CD4-positive, alpha-beta T cell treated with Interleukin-15 for 1 hour (primary cell): Measurements from ENCODE around the gene SH3PXD2A.
"Not testable (repeated sequence)": the region's sequence is repeated elsewhere in the genome, so short reads cannot be mapped to it uniquely, and the experiment has no call there.

Experiments used
- DNase-seq: peaks from one replicate; pipeline ENCODE4 v3.0.0-alpha.2; 2020

The SH3PXD2A gene

DNA sequence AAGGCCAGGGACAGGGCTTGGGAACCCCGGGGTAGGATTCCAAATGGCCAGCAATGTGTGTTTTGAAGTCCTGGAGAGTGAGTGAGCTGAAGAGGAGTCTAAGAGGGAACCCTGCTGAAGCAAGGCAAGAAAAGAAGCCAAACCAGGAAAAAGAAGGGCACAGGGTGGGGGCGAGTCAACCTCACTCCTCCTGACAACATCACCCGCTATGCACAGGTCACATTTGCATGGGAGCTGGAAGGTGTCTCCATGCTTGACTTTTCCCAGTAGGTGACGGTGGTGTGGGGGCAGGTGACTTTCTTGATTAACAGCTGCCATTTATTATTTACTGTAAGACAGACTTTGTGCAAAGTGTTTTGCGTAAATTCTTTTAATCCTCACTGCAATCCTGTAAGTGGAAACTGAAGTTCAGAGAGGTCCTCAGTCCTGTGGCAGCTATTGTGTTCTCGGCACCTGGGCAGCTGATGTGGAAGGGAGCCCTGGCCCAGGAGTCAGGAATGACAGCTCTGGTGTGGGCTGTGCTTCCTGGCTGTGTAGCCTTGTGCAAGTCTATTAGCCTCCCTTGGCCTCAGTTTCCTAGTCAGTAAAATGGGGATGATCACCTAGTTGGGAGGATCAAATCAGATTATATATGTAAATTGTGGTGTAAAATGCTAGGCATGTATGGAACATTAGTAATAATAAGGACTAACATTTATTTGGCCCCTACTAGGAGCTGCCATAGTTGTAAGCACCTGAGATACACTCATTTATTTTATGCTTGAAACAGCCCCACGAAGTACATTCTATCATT lies 90.9 kb downstream of the SH3PXD2A start:
- DNase-seq, result no peak

DNA sequence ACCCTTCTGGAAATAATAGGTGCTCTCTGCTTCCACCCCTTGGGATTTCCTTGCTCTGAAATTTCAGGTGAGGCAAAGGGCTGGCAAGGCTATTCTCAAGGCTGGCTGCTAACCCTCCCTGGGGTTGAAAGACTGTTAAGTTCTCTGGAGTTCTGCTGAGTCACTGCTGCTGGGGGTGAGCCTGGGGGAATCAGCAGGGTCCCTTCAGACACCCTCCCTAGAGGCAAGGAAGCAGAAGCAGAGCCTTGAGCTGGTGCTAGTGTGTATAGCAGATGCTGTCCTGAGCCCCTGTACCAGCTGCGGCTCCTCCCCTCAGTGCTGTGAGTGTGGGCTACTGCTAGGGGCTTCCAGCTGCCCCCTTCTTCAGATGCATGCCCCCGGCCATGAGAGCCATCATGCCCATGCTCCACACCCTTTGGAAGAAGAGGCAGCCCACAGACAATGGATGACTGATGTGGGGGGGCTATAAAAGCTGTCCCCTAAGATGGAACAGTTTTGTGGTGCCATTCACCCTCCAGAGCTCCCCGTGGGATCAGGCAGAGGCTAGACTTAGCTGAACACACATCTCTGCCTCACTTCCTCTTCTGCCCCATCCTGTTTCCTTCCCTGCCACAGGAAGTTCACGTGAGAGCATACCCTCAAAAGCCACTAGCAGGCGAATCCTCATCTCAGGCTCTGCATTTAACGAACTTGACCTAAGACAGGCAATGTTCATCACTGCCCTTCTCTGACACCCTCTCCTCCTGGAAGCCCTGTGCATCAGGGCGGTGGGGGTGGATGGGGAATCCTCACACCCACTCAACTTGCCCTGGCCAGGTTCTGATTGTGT lies 91.8 kb downstream of the SH3PXD2A start:
- peak; percentile 26 for DNase-seq

DNA sequence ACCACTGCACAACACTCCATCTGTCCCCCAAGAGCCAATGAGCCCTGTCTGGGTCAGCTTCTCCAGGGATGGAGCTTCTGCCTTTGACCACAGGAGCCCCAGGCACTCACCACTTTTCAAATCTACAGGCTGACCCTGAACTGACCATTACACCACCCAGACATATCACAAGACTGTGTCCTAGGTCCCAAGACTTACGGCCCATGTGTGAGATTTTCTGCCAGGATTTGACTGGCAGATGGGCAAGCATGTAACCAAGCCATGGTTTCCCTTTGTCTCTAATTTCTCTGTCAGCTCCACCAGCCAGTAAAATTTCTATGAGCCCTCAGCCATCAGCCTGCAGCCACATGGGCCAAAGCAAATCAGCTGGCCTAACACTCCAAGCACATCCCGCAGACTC lies 92.5 kb downstream of the SH3PXD2A start:
- no peak for DNase-seq

DNA sequence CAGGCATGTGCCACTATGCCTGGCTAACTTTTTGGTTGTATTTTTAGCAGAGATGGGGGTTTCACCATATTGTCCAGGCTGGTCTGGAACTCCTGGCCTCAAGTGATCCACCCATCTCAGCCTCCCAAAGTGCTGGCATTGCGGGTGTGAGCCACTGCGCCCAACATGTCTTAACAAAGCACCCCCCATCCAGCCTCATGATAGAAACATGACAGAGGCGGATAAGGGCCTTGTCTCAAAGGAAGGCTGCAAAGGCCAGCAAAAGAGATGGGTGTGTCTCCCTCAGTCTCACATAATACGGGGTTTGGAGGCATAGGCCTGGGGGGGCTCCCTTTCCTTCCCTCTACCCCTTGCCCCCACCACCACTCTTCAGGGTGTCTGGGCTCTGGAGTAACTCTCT lies 93.2 kb downstream of the SH3PXD2A start:
- no peak for DNase-seq

DNA sequence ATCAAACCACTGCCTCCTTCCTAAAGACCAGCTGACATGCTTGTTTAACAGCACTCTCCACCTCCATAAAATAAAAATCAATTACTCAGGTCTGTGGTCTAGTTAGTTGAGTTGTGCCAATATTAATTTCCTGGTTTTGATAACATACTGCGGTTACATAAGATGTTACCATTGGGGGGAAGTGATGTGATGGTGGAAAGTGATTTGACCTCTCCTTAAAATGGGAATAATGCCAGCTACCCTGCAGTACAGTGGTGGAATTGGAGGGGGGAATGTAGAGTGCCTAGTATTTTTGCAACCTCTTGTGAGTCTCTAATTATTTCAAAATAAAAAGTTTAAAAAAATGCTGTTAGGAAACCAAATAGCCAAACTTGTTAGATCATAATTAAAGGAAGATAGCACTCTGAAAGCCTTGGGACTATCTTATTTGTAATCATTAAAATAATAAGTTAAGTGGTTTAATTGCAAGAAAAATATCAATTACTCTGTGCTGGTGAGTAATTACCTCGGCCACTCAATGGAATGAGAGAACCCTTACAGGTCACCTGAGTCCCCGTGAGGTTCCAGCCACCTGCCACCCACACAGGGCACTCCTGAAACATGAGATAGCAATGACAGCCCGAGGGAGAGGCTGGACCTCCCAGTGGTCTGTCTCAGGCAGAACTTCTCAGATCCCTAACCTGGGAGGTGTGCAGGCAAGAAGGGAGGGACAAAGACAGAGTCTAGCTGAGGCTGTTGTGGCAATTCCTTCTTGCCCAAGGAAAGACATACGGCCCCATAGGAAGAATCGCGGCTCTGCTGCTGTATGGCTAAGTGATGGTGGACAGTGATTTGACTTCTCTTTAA lies 94.1 kb downstream of the SH3PXD2A start:
- DNase-seq, result no peak

DNA sequence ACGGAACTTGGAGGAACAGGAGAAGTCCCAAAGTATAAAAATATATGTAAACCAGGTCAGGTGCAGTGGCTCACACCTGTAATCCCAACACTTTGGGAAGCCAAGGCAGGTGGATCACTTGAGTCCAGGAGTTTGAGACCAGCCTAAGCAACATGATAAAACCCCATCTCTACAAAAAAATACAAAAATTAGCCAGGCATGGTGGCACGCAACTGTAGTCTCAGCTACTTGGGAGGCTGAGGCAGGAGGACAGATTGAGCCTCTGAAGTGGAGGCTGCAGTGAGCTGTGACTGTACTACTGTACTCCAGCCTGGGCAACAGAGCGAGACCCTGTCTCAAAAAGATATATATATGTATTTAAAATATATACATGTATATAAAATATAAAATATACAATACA lies 95.1 kb downstream of the SH3PXD2A start:
- not testable (repeated sequence) for DNase-seq

DNA sequence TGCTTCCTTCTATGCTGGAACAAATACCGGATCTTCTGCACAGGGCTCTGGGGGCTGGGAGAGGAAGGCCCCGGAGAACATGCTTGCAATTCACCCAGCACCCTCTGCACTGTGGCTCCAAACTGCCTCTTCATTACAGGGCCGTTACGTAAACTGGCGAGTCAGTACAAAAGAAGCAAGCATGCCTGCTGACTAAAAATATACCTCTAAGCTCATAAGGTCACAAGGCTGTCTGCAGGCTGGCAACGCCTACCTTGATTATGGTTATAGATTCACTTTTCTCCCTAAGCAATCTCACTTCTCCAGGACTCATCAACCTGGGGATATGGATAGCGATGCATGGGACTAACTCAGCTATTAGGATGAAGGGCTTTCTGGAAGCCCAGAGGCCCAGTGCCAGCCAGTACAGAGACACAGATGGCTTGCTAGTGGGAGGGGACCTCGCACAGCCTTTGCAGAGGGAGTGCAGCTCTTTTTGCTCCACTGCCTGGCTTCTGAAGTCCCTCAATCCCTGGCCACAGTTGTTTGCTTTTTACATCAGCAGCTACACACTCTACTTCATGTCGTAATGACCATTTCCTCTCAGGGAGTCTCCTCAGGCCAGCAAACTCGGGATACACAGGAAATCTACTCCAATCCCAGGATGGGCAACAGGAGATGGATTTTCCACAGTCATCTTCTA lies 96.1 kb downstream of the SH3PXD2A start:
- no peak for DNase-seq

DNA sequence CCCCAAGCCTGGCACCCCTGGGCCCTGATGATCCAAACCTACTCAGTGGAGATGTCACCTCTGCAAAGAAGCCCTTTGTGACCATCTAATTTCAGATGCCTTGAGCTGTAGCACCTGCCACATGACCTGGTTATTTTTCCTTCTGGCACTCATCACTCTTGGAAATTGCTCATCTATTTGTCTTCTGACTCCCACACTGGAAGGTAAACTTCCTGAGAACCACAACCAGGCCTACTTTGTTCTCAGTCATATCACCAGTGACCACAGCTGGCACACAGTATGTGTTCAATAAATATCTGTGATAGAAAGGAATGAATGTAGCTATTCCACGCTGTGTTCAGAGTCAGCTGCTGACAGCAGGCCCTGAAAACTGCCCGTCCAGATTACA lies 97.1 kb downstream of the SH3PXD2A start:
- no peak for DNase-seq

DNA sequence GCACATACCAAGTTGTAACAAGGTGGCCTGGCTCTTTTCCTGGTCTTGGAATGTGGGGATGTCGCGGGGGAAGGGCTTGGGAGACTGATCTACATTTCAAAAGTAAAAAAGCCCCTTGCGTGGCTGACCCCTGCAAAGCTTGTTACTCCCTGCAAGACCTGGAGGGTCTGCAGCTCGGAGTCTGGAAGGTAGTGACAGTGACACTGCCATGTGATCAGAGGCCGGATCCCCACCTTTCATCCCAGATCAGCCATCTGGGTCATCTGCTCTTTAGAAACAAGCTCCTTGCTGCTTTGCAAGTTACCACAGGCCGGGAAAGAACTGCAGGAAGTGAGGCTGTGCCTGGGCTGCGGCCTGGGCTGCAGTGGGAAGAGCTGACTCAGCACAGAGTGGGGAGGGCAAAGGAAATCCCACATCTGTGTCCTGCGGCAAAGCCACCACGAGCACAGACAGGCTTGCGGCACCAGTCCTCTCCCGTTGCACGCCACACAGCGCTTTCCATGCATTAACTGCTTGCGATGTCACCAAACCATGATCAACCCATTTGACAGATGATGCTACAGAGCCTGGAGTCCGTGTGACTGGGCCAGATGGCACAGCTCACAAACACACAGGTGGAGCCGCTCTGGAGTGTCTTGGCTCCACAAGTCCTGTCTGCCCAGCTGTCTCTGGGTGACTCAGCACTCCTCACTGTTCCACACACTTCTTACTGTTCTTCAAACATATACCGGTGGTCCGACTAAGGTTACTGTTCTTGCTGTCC lies 97.7 kb downstream of the SH3PXD2A start:
- DNase-seq, result no peak

DNA sequence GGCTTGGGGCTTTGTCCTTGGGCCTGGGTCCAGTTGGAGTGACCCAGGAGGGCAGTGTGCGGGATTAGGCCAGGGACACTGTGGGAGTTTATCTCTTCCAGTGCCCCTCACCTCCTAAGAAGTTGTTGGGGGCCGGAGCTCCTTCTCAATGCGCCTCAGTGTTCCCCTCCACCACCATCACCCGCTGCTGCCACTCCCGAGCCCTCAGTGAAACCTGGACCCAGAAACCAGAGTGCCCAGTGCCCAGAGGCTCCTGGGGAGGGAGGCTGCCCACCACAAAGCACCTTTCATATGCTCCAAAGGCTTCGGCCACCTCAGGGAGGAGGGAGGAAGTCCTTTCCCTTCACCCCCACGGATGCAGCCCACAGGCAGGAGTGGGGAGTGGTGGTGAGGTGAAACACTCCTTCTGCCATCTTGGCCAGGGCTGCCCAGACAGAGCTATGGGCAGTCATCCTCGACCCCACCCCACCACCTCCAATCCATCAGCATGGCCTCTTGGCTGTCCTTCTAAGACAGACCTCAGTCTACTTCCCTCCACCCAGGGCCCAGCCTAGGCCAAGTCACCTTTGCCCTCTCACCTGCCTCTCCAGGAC lies 99.0 kb downstream of the SH3PXD2A start:
- no peak for DNase-seq

DNA sequence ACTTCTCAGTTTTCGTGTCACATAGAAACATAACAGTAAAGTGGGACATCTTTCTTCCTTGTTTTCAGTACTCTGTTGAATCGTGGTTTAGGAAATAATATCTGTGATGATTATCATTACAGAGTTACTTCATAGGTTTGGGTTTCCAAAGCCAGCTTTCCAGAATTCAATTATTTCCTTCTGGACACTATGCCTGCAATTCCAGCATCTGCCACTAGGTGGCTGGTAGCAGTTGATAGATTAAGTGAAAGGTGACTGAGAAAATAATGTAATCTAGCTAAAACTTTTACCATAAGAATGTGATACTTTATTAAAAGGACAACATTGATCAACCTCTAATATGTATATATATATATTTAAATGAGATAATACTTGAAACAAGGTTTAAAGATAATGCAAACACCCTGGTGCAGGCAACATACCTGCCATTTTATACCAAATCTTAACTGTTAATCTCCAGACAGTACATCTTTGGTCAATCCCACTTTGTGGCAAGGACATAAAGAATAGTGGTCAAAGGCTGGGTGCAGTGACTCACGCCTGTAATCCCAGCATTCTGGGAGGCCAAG lies 102.6 kb downstream of the SH3PXD2A start:
- DNase-seq, result no peak

DNA sequence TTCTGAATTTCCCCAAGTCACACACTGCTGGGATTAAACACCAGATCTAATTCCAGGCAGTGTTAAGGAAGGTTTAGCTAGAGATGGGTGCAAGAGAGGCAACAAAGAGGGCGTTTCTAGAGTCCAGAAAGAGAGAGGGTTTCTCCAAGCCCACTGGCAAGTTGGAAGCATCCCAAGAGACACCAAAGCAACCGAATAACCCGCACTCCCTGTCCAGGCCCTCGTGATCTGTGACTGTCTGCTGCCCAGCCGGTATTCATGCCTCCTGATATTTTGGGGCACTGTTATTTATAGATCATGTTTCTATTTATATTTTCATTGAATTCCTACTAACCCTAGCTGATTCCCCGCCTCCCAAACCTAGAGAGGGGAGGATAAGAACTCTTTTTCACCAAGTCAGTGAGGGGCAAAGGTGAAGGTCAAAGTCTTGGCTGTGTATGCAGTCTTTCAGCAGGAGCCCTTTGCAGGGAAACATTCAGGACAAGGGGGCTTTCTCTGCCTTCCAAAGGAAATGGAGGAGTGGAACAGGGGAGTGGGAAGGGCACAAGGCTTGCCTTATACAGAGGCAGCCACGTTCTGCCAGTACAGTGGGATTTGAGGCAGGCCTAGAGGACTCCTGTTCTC lies 103.6 kb downstream of the SH3PXD2A start:
- no peak for DNase-seq

DNA sequence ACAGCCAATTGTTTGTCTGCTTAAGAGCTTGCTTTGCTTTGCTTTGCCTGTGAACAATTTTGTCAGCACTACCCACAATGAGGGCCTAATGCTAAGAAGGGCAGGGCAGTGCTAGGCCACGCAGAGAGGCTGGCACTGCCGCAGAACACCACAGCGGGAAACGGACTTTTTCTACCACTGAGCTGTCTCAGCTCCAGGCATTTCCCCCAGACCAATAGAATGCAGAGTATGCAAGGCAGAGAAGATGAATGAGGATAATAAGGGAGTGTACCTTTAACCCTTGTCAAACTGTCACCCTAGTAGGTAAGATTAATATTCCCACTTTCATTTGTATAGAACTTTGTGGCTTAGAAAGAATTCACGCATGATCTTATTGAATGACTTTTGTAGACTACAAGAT lies 104.5 kb downstream of the SH3PXD2A start:
- DNase-seq, result no peak

DNA sequence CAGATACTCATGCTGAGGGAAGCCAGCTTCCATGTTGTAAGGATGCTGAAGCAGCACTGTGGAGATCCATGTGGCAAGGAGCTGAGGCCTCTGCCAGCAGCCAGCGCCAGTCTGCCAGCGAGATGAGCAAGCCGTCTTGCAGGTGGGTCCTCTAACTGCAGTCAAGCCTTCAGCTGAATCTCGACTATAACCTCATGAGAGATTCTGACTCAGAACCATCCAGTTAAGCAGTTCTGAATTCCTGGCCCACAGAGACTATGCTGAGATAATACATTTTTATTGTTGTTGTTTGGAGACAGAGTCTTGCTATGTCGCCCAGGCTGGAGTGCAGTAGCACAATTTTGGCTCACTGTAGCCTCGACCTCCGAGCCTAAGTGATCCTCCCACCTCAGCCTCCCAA lies 105.6 kb downstream of the SH3PXD2A start:
- DNase-seq, result no peak

DNA sequence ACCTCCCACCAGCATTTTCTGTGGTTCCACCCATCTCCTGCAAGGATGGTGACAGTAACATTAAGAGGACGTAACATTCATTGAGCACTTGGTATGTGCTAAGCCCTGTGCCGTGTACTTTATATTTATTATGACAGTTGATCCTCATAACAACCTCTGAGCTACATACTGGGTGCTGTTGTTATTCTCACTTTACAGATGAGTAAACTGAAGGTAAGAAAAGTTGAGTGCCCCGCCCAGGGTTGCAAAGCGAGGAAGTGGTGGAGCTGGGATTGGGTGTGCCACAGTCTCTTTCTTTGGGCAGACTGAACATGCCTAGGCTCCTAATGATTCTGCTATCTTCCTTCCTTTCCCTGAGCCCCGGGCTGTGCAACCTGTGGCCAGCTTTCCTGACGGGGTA lies 107.4 kb downstream of the SH3PXD2A start:
- DNase-seq, result no peak

DNA sequence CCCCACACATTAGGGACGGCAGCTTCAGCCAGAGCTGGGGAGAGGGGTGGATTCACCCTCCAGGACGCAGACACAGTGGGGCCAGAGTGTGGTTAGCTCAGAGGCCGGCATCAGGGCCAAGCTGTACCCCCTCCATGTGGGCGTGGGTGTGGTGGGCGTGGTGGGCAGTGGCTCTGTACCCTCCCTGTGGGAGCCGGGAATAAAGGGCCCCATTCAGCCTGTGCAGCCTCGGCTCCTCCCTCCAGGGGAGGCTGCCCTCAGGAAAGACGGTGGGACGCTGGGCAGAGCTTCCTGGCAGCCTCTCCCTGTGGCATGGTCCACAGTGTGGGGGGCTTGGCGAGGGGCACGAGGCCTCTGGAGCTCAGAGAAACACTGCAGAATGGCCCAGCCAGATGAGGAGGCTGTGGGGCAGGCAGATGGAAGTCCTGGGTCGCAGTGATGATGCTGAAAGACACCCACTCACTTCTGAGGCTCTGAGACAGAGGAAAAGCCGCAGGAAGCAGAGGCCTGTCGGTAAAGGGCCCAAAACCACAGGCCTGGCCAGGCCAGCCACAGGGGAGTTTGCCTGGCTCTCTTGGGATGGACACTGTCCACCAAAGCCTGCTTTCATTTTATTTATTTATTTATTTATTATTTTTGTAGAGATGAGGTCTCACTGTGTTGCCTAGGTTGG lies 108.0 kb downstream of the SH3PXD2A start:
- no peak for DNase-seq

DNA sequence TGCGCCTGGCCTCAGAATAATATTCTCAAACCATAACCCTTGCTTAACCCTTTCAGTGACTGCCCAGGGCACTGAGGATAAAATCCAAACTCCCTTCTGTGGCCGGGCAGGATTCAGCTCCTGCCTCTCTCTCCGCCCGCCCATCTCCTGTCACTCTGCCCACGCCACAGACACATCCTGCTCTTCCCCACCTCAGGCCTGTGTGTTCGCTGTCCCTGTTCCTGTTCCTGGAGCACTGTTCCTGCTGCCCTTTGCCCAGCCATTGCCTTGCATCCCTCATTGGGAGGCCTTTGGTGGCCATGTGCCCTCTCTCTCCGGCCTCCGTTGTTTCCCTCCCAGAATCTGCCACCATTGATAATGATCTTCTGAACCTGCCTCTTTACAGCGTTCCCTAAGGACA lies 108.8 kb downstream of the SH3PXD2A start:
- DNase-seq, result no peak

DNA sequence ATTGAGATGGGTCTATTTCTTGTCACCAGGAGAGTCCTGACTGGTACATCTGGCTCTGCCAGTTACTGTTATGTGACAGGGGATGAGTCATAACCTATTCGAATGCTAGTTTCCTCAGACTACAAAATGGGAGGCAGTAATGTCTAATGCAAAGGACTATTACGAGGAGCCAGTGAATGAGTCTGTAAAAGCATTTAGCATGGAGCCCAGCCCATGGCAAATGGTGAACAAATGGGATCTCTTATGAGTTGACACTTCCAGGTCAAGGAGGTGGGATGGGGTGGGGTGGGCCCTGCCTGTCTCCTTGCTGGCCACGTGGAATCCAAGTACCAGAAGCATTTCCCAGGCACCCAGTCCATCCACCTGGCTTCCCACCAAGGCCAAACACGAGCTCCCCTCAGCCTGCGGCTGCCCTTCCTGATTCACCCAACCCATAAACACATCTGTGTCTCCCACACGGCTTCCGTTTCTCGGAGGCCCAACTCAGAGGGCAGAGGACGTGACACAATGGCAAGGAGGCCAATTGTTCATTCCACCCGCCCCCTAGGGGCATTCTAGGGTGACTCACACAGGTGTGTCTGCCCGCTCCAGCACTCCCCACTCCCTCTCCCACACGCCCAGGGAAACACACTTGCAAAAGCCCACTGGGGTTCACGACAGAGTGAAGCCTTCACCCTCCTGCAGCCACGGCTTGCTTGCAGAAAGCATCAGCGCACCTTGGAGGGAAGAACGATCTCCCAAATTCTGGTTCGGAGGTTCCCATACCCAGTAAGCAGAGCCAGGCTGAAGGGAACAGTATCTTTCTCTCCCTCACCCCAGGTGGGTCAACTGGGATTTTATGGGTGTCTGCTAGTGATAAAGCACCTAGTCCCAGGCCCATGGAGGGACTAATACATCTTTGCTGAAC lies 109.8 kb downstream of the SH3PXD2A start:
- DNase-seq, result peak; percentile 36

DNA sequence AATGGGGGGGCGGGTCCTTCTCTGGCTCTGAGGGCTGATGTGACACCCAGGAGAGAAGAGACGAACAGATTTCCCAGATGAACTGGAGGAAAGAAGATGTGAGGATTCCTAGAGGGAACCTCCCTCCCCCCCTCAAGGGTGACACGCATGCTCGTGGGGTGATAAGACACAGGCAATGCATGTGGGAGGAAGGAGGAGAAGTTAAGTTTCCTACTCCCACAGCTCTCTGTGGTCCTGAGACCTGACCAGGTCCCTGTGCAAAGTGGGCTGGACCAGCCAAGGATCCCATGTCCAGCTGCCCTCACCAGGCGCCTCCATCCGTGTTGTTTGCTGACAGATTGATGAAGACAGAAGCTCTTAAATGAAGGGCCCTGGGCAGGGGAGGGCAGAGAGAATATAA lies 112.6 kb downstream of the SH3PXD2A start:
- DNase-seq, result no peak
